Stomach (tissue), 4 donors: ENCODE data around the gene HBA2.

Experiments
- EP300 ChIP-seq: sonication (generic); formaldehyde crosslinking; IDR thresholded peaks from one replicate; pipeline ENCODE4 v1.6.1; 2017; ENCODE audit warnings: antibody characterized with exemption
- POLR2A ChIP-seq, 4 donors: fragments of 450-650 bp; IDR thresholded peaks; one replicate each; pipeline ENCODE4 v1.6.1; 2016; ENCODE audit warnings: antibody characterized with exemption in 4 of 4, control low read depth in 2 of 4, mild to moderate bottlenecking in 1 of 4, moderate library complexity in 1 of 4
- POLR2AphosphoS5 ChIP-seq, 3 donors: sonication (generic); formaldehyde crosslinking; IDR thresholded peaks; one replicate each; pipeline ENCODE4 v1.6.1; 2016; ENCODE audit warnings: antibody characterized with exemption in 3 of 3
- TF ChIP-seq, protein P1 (sequence below), 7 experiments: fragments of 450-650 bp in 4 of 7; fragments of 200-600 bp in 3 of 7; sonication (generic) in 3 of 7; IDR thresholded peaks; one replicate each; pipeline ENCODE4 v1.5.1; 2016 to 2019; ENCODE audit warnings: antibody characterized with exemption in 7 of 7, control low read depth in 2 of 7, mild to moderate bottlenecking in 1 of 7

DNA sequence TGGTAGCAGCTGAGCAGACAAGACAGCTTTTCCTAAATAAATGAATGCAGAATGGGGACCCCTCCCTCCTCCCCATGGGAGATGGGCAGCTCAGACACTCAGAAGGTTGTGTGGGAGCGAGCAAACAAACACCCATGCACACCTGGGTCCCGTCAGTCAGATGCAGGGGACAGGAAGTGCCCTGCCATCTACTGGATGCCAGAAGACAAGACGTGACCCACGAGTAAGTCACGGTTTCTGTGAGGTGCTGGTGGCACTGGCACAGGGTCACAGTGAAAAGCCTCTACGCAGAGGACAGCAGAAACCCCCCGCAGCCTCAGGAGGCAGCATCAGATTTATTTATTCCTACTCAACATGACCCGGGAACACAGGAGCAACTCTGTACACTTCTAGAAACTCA is 16.0 kb downstream of the HBA2 start:
- TF ChIP-seq, protein P1, sequence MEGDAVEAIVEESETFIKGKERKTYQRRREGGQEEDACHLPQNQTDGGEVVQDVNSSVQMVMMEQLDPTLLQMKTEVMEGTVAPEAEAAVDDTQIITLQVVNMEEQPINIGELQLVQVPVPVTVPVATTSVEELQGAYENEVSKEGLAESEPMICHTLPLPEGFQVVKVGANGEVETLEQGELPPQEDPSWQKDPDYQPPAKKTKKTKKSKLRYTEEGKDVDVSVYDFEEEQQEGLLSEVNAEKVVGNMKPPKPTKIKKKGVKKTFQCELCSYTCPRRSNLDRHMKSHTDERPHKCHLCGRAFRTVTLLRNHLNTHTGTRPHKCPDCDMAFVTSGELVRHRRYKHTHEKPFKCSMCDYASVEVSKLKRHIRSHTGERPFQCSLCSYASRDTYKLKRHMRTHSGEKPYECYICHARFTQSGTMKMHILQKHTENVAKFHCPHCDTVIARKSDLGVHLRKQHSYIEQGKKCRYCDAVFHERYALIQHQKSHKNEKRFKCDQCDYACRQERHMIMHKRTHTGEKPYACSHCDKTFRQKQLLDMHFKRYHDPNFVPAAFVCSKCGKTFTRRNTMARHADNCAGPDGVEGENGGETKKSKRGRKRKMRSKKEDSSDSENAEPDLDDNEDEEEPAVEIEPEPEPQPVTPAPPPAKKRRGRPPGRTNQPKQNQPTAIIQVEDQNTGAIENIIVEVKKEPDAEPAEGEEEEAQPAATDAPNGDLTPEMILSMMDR (IDR thresholded peaks at IDR 0.05), result no peak
- no peak for TF ChIP-seq POLR2AphosphoS5 (IDR thresholded peaks at IDR 0.05)
- no peak for TF ChIP-seq POLR2A (IDR thresholded peaks at IDR 0.05)
- no peak for TF ChIP-seq EP300
